ENCODE measurements around the gene PRR7. TPM values are rescaled to one million over a fixed set of nuclear protein-coding genes. Genes with fewer than 3 reads are reported as not detected.
A peak's percentile ranks its signal among the peaks of the same experiment; 100 is the strongest.

The PRR7 gene
- total RNA-seq, 1 donor from 2014 or later = 30.9 TPM

DNA sequence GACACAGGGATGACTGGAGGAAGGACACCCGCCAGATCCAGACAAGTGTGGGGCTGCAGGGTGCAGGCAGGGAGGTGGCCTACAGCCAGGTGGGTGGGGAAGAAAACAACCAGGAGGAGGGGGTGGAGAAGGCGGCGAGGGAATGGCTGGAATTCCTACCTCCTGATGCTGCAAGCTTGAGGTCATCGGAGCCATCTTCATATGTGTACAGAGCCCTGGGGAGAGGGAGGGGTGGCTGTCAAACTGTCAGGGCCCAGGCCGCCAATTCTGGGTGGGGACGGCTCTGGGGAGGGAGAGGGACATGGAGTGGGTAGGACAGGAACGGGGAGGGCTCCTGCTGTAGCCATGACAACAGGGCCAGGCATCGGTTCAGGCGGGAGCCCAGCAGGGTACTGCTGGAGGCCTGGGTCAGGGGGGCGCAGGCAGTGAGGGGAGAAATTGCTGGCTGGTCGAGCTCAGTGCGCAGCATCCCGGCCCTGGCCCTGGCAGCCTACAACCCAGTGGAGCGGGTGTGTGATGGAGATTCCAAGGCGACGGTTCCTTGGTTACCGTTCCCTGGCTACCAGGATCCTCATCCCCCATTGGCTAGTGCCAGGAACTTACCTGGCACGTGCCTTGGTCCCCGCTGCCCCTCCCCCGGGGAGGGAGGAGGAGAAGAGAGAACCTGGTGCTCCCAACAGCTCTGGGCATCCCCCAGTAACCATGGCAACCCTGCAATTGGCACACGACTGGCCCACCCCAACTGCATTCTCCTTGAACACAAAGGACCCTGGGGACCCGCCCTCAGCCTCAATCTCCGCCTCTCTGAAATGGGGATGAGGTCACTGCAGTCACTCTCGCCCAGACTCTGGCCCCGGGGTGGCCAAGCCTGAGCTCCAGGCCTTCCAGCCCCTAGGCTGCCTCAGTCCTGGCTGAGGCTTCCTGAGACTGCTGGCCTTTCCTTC lies 22.3 kb downstream of the PRR7 start:
- no peak for TF ChIP-seq CTCF (conservative IDR thresholded peaks at IDR 0.05; ENCODE audit: low read depth, low read length)
- no peak for DNase-seq (ENCODE audit: low read depth)
- H3K4me3 ChIP-seq (ENCODE audit: low read depth, low read length) = no peak overlapping the region

DNA sequence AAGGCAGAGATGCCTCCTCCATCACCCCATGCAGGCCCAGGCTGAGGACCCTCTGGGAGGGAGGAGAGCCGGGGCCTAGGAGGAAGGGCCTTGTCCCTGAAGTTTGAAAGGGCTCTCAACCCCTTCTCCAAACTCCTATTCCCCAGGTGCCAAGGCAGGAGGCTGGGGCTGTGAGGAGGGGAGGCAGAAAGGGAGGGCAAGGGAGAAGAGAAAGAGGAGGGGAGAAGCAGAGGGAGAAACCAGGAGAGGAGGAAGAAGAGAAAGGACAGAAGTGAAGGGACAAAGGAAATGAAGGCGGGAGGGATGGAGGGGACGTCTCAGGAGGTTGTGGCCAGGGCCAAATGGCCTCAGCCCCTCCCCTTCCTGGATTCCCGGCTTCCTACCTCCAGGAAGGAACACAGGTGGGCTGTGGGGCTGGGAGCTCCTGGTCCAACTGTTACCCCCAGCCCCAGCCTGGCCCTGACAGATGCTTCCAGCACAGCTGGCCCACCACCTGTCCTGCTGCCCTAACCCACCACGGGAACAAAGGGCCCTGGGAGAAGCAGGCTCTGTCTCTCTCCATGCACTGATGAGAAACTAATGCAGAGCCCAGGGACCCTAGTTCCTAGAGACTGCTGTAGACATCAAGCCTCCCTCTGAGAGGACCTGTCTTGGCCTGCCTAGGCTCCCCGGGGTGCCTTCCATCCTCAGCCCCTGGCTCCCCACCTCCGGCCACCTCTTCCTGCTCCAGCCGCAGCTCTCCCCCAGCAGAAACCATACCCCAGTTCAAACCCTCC lies 23.3 kb downstream of the PRR7 start:
- H3K4me3 ChIP-seq (ENCODE audit: low read depth, low read length) = no peak overlapping the region
- no peak for TF ChIP-seq CTCF (conservative IDR thresholded peaks at IDR 0.05; ENCODE audit: low read depth, low read length)
- DNase-seq (ENCODE audit: low read depth) = no peak

DNA sequence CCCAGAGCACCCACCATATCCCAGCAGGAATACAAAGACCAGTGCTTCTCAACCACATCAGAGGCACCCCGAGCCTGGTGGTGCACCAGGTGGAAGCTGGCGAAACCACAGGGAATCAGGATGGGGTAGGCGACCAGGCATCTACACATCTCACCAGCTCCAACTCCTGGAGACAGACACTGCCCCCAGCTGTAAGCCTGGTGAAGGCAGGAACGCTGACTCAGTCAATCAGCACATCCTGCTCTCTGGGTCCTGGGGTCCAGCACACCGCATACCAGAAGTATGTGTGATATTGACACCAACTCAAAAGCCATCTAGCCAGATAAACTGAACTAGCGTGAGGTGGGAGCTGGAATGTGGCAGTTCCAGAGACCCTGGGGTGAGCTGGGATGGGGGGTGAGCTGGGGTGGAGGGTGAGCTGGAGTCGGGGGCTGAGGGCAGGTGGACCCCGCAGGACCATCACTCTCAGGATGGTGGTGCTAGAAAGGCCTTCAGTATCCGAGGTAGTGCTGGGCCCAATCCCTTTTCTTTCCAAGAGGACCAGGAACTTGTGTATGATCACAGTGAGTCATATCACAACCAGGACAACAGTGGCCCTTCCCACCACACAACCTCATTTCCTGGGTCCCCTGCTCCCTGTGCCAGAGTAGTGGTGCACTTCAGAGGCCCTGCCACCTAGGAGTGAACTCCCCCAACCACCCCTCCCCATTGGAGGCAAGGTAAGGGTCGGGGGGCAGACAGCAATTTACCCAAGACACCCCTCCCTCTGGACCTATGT lies 24.3 kb downstream of the PRR7 start:
- H3K4me3 ChIP-seq (ENCODE audit: low read depth, low read length) = peak overlapping the region; percentile 18
- DNase-seq (ENCODE audit: low read depth) = no peak
- no peak for TF ChIP-seq CTCF (conservative IDR thresholded peaks at IDR 0.05; ENCODE audit: low read depth, low read length)

GRCh38 chr5:177471610-177472356 lies 25.2 kb downstream of the PRR7 start:
- H3K4me3 ChIP-seq (ENCODE audit: low read depth, low read length) = peak overlapping the region; percentile 78
- no peak for TF ChIP-seq CTCF (conservative IDR thresholded peaks at IDR 0.05; ENCODE audit: low read depth, low read length)
- DNase-seq (ENCODE audit: low read depth) = no peak

DNA sequence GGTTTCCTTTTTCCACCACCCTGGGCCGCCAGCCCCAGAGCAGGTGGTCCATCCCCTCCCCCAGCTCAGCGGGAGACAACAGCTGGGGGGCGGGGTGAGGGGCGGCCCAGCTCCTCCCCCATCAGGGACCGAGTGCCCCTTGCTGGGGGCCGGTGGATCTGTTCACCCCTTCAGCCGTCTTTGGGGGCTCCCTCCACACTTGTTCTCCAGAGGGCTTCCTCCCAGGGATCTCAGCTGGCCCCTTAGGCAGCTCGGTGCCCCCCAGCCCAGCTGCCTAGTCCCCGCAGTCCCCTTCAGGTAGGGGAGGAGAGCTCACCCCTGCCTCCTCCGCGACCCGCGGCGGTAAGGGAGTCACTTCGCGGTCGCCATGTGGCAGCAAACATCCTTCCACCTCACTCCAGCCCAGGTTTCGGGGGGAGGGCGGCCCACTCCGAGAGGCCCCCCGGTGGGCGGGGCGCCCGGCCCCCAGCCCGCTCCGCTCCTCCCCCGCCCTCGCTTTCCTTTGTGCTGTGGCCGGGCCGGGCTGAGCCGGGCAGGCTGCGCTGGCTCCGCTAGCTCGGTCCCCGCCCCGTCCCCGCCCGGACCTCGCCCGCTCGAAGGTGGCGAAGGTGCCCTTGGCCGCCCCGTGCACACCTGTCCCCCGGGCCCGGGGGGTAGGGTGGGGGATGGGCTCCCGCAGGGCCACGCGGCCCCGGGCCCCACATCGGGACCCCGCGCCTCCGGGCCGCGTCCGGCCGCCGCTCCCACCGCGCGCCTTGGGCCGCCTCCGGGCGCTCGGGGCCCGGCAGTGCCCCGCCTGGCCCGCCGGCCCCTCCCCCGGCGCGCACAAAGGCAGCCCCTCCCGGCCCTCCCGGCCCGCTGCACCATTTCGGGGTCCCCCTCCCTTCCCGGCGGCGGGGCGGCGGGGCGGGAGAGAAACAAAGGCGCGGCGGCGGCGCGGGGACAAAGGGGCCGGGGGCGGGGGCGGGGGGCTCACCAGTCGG lies 26.1 kb downstream of the PRR7 start:
- no peak for TF ChIP-seq CTCF (conservative IDR thresholded peaks at IDR 0.05; ENCODE audit: low read depth, low read length)
- H3K4me3 ChIP-seq (ENCODE audit: low read depth, low read length) = peak overlapping the region; percentile 78
- DNase-seq (ENCODE audit: low read depth) = no peak

Data from epithelial cell of proximal tubule (primary cell).